Loucy (cell line): ENCODE data around the gene PICK1.

Source experiments
- H2AFZ ChIP-seq: fragments of 200-600 bp; sonication (generic); 2 replicates; pipeline ENCODE4 v1.6.0; 2016; ENCODE audit warnings: antibody characterized with exemption, mild to moderate bottlenecking, low read length, moderate library complexity
- H3F3A ChIP-seq: fragments of 200-600 bp; 2 replicates; pipeline ENCODE4 v1.6.0; 2016; ENCODE audit warnings: antibody characterized with exemption, low read depth, mild to moderate bottlenecking
- H3K27me3 ChIP-seq: fragments of 200-600 bp; sonication (generic); 2 replicates; pipeline ENCODE4 v1.6.1; 2014; ENCODE audit warnings: low read length, mild to moderate bottlenecking; ENCODE audit not compliant: insufficient read depth, poor library complexity, severe bottlenecking
- H3K36me3 ChIP-seq: fragments of 200-600 bp; sonication (generic); 2 replicates; pipeline ENCODE4 v1.6.1; 2016; ENCODE audit warnings: low read length; ENCODE audit not compliant: insufficient read depth
- H3K4me1 ChIP-seq: fragments of 200-600 bp; sonication (generic); 2 replicates; pipeline ENCODE4 v1.5.1; 2014; ENCODE audit warnings: low read length, mild to moderate bottlenecking; ENCODE audit not compliant: insufficient read depth, poor library complexity, severe bottlenecking
- H3K4me2 ChIP-seq: fragments of 200-600 bp; sonication (generic); 2 replicates; pipeline ENCODE4 v1.6.0; 2014; ENCODE audit warnings: antibody characterized with exemption, low read length, low read depth, mild to moderate bottlenecking; ENCODE audit not compliant: poor library complexity, severe bottlenecking
- H3K4me3 ChIP-seq: fragments of 200-600 bp; sonication (generic); 2 replicates; pipeline ENCODE4 v1.5.1; 2014; ENCODE audit warnings: low read length, mild to moderate bottlenecking, mixed read lengths; ENCODE audit not compliant: poor library complexity, severe bottlenecking
- H3K79me2 ChIP-seq: fragments of 200-600 bp; sonication (generic); 2 replicates; pipeline ENCODE4 v1.6.1; 2014; ENCODE audit warnings: low read length; ENCODE audit not compliant: insufficient read depth
- H3K9ac ChIP-seq: fragments of 200-600 bp; sonication (generic); 2 replicates; pipeline ENCODE4 v1.6.0; 2014; ENCODE audit warnings: mild to moderate bottlenecking, low read depth, low read length, moderate library complexity; ENCODE audit not compliant: poor library complexity, severe bottlenecking
- H3K9me2 ChIP-seq: fragments of 200-600 bp; sonication (generic); replicated peaks from 2 replicates; pipeline ENCODE4 v1.6.1; 2016; ENCODE audit warnings: low read depth, low read length, mixed read lengths
- H3K9me3 ChIP-seq: fragments of 200-600 bp; sonication (generic); 2 replicates; pipeline ENCODE4 v1.6.1; 2014; ENCODE audit warnings: mild to moderate bottlenecking, antibody characterized with exemption, low read length, low read depth; ENCODE audit not compliant: insufficient read depth
- H4K20me1 ChIP-seq: fragments of 200-600 bp; sonication (generic); 2 replicates; pipeline ENCODE4 v1.6.0; 2014; ENCODE audit warnings: antibody characterized with exemption, low read length, mild to moderate bottlenecking; ENCODE audit not compliant: insufficient read depth, poor library complexity, severe bottlenecking
- EZH2phosphoT487 ChIP-seq: fragments of 200-600 bp; IDR thresholded peaks from 2 replicates; pipeline ENCODE4 v1.6.1; 2018; ENCODE audit warnings: antibody characterized with exemption, mild to moderate bottlenecking, moderate library complexity, borderline replicate concordance
- TF ChIP-seq, protein P1 (sequence below): fragments of 200-600 bp; sonication (generic); conservative IDR thresholded peaks from 2 replicates; pipeline ENCODE4 v1.5.1; 2014; ENCODE audit warnings: mild to moderate bottlenecking, antibody characterized with exemption, low read length

Gene PICK1

DNA sequence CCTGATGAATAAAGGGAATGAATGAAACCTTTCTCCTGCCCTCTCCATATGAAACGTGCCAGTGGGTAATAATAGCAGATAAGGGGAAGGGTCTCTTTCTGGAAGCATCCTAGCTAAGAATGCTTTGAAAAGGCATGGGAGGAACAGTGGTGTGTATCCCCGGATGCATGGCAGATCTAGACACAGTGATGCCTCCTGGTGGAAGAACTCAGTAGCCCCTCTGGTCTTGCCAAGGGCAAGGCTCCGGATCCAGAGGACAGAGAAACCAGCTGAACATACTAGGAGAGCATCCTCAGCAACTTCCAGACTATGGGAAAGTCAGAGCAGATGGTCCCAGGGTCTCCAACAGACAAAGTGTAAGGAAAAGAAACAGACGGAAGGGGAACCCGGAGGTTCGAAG, 46.9 kb downstream of the PICK1 start:
- H3K79me2 ChIP-seq = no peaks in the 10 kb centered on the region
- no peak overlapping the region for H3K4me3 ChIP-seq
- no peaks in the 10 kb centered on the region for H3K27me3 ChIP-seq
- peaks cover 8% of the 10 kb centered on the region for H3K4me1 ChIP-seq
- no peaks in the 10 kb centered on the region for H3K9me2 ChIP-seq
- TF ChIP-seq, protein P1, sequence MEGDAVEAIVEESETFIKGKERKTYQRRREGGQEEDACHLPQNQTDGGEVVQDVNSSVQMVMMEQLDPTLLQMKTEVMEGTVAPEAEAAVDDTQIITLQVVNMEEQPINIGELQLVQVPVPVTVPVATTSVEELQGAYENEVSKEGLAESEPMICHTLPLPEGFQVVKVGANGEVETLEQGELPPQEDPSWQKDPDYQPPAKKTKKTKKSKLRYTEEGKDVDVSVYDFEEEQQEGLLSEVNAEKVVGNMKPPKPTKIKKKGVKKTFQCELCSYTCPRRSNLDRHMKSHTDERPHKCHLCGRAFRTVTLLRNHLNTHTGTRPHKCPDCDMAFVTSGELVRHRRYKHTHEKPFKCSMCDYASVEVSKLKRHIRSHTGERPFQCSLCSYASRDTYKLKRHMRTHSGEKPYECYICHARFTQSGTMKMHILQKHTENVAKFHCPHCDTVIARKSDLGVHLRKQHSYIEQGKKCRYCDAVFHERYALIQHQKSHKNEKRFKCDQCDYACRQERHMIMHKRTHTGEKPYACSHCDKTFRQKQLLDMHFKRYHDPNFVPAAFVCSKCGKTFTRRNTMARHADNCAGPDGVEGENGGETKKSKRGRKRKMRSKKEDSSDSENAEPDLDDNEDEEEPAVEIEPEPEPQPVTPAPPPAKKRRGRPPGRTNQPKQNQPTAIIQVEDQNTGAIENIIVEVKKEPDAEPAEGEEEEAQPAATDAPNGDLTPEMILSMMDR = peak; percentile 53
- no peak for TF ChIP-seq EZH2phosphoT487
- peaks cover 4% of the 10 kb centered on the region; the same call in 1 of the 2 replicates for H3F3A ChIP-seq
- no peaks in the 10 kb centered on the region for H4K20me1 ChIP-seq
- no peaks in the 10 kb centered on the region for H3K36me3 ChIP-seq
- no peak overlapping the region for H3K4me2 ChIP-seq
- no peak overlapping the region for H3K9ac ChIP-seq
- no peak overlapping the region for H2AFZ ChIP-seq
- H3K9me3 ChIP-seq = no peaks in the 10 kb centered on the region

GRCh38 chr22:38106814-38107578, 49.8 kb downstream of the PICK1 start:
- no peak overlapping the region for H3K4me2 ChIP-seq
- no peak overlapping the region for H3K4me3 ChIP-seq
- no peaks in the 10 kb centered on the region for H3K9me3 ChIP-seq
- H3K36me3 ChIP-seq = no peaks in the 10 kb centered on the region
- no peaks in the 10 kb centered on the region for H3K79me2 ChIP-seq
- H3F3A ChIP-seq = peaks cover 4% of the 10 kb centered on the region; the same call in 1 of the 2 replicates
- H4K20me1 ChIP-seq = no peaks in the 10 kb centered on the region
- no peak overlapping the region for H2AFZ ChIP-seq
- H3K9ac ChIP-seq = no peak overlapping the region
- peaks cover 8% of the 10 kb centered on the region for H3K4me1 ChIP-seq
- H3K27me3 ChIP-seq = no peaks in the 10 kb centered on the region
- H3K9me2 ChIP-seq = no peaks in the 10 kb centered on the region
- TF ChIP-seq, protein P1 = no peak
- no peak for TF ChIP-seq EZH2phosphoT487

- Histone ChIP-seq H3K79me2 (no peaks in the 10 kb centered on the region), H2AFZ (no peak overlapping the region), H3K4me1 (peaks cover 8% of the 10 kb centered on the region), H4K20me1 (no peaks in the 10 kb centered on the region), H3K36me3 (no peaks in the 10 kb centered on the region), H3K9ac (no peak overlapping the region), H3F3A (peaks cover 4% of the 10 kb centered on the region; the same call in 1 of the 2 replicates), H3K9me3 (no peaks in the 10 kb centered on the region), H3K4me2 (no peak overlapping the region), H3K27me3 (no peaks in the 10 kb centered on the region), H3K9me2 (no peaks in the 10 kb centered on the region), H3K4me3 (no peak overlapping the region)
- no peak for TF ChIP-seq EZH2phosphoT487
- TF ChIP-seq, protein P1 = no peak
These were observed 50.7 kb downstream of the PICK1 start for GRCh38 chr22:38107692-38108515.
